ENCODE measurements around the gene NPAT. TPM values are rescaled to one million over a fixed set of nuclear protein-coding genes. Genes with fewer than 3 reads are reported as not detected.

The NPAT gene
- total RNA-seq (2016; rRNA removed; fragmentation: Illumina TruSeq; extraction: Trizol) (11.2 and 16.8 TPM in 2 replicates), polyA plus RNA-seq (2011; rRNA removed) (3.5 and 4.4 TPM in 2 replicates), polyA minus RNA-seq (2011; rRNA and poly(A)+ RNA removed; ENCODE audit: low replicate concordance) (10.1 and 20.2 TPM in 2 replicates), Bru-seq, nascent RNA (percentile 73 among the genes with signal in this experiment), BruChase-seq, experiment 1, labeled RNA remaining after a 6-hour chase (percentile 68 among the genes with signal in this experiment), BruChase-seq, experiment 2, labeled RNA remaining after a 2-hour chase (percentile 76 among the genes with signal in this experiment)
- total RNA-seq (2016; cell fraction: cytosol; rRNA removed; fragmentation: Illumina TruSeq; extraction: Trizol; ENCODE audit: low read depth), result 3.0 and 3.6 TPM in 2 replicates
- total RNA-seq (2016; cell fraction: insoluble cytoplasmic fraction; rRNA removed; fragmentation: Illumina TruSeq; extraction: Trizol), result 11.0 and 16.0 TPM in 2 replicates
- total RNA-seq (2016; cell fraction: membrane; rRNA removed; fragmentation: Illumina TruSeq; extraction: Trizol), result 5.2 and 6.0 TPM in 2 replicates
- total RNA-seq (2016; cell fraction: nucleus; rRNA removed; fragmentation: Illumina TruSeq; extraction: Trizol), result 14.8 and 18.0 TPM in 2 replicates
- polyA plus RNA-seq (2011; cell fraction: cytosol; rRNA removed), result 1.6 and 2.5 TPM in 2 replicates
- 4.4 and 4.5 TPM in 2 replicates for polyA plus RNA-seq (2011; cell fraction: nucleus; rRNA removed)
- polyA plus RNA-seq (2012), result 3.2 and 4.8 TPM in 2 replicates
- polyA plus RNA-seq (2016; cell fraction: cytosol; fragmentation: Illumina TruSeq; extraction: Trizol; ENCODE audit: low read depth), result 0.24 and 0.34 TPM in 2 replicates
- polyA plus RNA-seq (2016; cell fraction: insoluble cytoplasmic fraction; fragmentation: Illumina TruSeq; extraction: Trizol; ENCODE audit: low read depth), result 10.1 TPM in 2 replicates
- polyA plus RNA-seq (2016; cell fraction: membrane; fragmentation: Illumina TruSeq; extraction: Trizol; ENCODE audit: low read depth), result 0.60 and 0.72 TPM in 2 replicates
- 13.1 and 17.1 TPM in 2 replicates for polyA plus RNA-seq (2016; cell fraction: nucleus; fragmentation: Illumina TruSeq; extraction: Trizol; ENCODE audit: insufficient read depth, low read depth)
- 6.4 and 7.4 TPM in 2 replicates for polyA minus RNA-seq (2011; cell fraction: cytosol; rRNA and poly(A)+ RNA removed)
- 26.0 and 33.7 TPM in 2 replicates for polyA minus RNA-seq (2011; cell fraction: nucleus; rRNA and poly(A)+ RNA removed)
- long read RNA-seq, experiment 1, partial matches to known transcripts, result 2 of 3 reads
- long read RNA-seq, experiment 1, other reads (novel, unspliced or antisense), result 1 of 3 reads
- long read RNA-seq, experiment 2, partial matches to known transcripts, result 1 of 4 reads
- long read RNA-seq, experiment 2, other reads (novel, unspliced or antisense), result 3 of 4 reads

- Histone ChIP-seq H3K27me3 (ENCODE audit: control insufficient read depth in 1 of 2, insufficient read depth in 2 of 2, low read length in 2 of 2) (peaks cover 0 to 2% of the 10 kb centered on the region in 2 experiments; a peak in 1 of 5 replicates), H3K4me3 (replicated peaks in 1 of 3; ENCODE audit: insufficient read depth in 1 of 3, low read depth in 2 of 3, low read length in 3 of 3) (peak within 1 kb of the TSS; percentile 86 to 91 (median 88)), H3K4me1 (ENCODE audit: insufficient read depth, low read length) (peaks cover 50% of the 10 kb centered on the region), H3K79me2 (ENCODE audit: insufficient read depth, low read length) (peaks cover 84% of the 10 kb centered on the region), H3K27ac (ENCODE audit: extremely low read length, insufficient read depth, low read length) (peak within 1 kb of the TSS; percentile 96), H3K36me3 (replicated peaks in 1 of 2; ENCODE audit: control insufficient read depth in 1 of 2, insufficient read depth in 2 of 2, low read length in 2 of 2) (no peaks in the 10 kb centered on the region; a peak in 2 of 5 replicates), H3K9ac (ENCODE audit: insufficient read depth, low read depth, low read length) (peak within 1 kb of the TSS; percentile 93), H3K4me2 (ENCODE audit: low read depth, low read length) (peak within 1 kb of the TSS; percentile 89), H3K9me3 (ENCODE audit: low read length) (no peaks in the 10 kb centered on the region), H2AFZ (ENCODE audit: low read length) (peak within 1 kb of the TSS; percentile 60), H4K20me1 (ENCODE audit: insufficient read depth, low read length) (no peaks in the 10 kb centered on the region)
- no TSS peak for BruUV-seq (replicated peaks)
- WGBS (ENCODE audit: low lambda C conversion rate), result 1% methylated on average over 34 of the region's 70 CpGs
- ChIA-PET POLR2A (interaction anchor here (1.0 to 5.7 kb wide), 9 partner anchors 9 to 214 kb away, joined by 3 to 56 read pairs (median 4); partner anchors contain the start of gene CUL5), CTCF (ENCODE audit: low intra/inter-chr PET ratio, low total read pairs) (no interaction called here)
- in situ Hi-C loops (cut with HindIII; ENCODE audit: extremely low pct_ligation_motif_present, low pct_unique_long_range_greater_than_20kb) (no loop called here), intact Hi-C loops (cut with micrococcal nuclease; ENCODE audit: unreplicated experiment) (loop anchor here (1.0 to 5.0 kb wide), 3 partner anchors 11 to 425 kb away; partner anchors contain the start of gene ACAT1)
- DNase-seq (ENCODE audit: low spot score) (peak; percentile 97), FAIRE-seq (peak; percentile 96), ATAC-seq (peak; percentile 92)
- TF ChIP-seq, protein P1, sequence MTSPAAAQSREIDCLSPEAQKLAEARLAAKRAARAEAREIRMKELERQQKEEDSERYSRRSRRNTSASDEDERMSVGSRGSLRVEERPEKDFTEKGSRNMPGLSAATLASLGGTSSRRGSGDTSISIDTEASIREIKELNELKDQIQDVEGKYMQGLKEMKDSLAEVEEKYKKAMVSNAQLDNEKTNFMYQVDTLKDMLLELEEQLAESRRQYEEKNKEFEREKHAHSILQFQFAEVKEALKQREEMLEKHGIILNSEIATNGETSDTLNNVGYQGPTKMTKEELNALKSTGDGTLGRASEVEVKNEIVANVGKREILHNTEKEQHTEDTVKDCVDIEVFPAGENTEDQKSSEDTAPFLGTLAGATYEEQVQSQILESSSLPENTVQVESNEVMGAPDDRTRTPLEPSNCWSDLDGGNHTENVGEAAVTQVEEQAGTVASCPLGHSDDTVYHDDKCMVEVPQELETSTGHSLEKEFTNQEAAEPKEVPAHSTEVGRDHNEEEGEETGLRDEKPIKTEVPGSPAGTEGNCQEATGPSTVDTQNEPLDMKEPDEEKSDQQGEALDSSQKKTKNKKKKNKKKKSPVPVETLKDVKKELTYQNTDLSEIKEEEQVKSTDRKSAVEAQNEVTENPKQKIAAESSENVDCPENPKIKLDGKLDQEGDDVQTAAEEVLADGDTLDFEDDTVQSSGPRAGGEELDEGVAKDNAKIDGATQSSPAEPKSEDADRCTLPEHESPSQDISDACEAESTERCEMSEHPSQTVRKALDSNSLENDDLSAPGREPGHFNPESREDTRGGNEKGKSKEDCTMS (CRISPR knock-in tag; conservative IDR thresholded peaks at IDR 0.05), result no peak
- TF ChIP-seq, protein P2, sequence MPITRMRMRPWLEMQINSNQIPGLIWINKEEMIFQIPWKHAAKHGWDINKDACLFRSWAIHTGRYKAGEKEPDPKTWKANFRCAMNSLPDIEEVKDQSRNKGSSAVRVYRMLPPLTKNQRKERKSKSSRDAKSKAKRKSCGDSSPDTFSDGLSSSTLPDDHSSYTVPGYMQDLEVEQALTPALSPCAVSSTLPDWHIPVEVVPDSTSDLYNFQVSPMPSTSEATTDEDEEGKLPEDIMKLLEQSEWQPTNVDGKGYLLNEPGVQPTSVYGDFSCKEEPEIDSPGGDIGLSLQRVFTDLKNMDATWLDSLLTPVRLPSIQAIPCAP (CRISPR knock-in tag; IDR thresholded peaks at IDR 0.05; ENCODE audit: low read depth), result no peak
- no peak for TF ChIP-seq ARNT (IDR thresholded peaks at IDR 0.05)
- TF ChIP-seq ZNF180 (CRISPR knock-in tag; IDR thresholded peaks at IDR 0.05; ENCODE audit: borderline replicate concordance, low read depth), result no peak; the same call in 1 of the 2 replicates
- peak; percentile 12; the same call in 1 of the 2 replicates for TF ChIP-seq CHD2 (IDR thresholded peaks at IDR 0.05; ENCODE audit: low read depth, low read length)
- no peak for TF ChIP-seq TCF12 (IDR thresholded peaks at IDR 0.05)
- TF ChIP-seq TCF12 (CRISPR knock-in tag; IDR thresholded peaks at IDR 0.05), result 0 out of 2 replicates have a peak, but pooled peaks have one; percentile 16
- TF ChIP-seq HNF4G (IDR thresholded peaks at IDR 0.05; ENCODE audit: borderline replicate concordance, low read depth, low read length), result no peak
- TF ChIP-seq HNF4G (CRISPR knock-in tag; IDR thresholded peaks at IDR 0.05; ENCODE audit: borderline replicate concordance, low read depth), result no peak
- TF ChIP-seq, protein P3, sequence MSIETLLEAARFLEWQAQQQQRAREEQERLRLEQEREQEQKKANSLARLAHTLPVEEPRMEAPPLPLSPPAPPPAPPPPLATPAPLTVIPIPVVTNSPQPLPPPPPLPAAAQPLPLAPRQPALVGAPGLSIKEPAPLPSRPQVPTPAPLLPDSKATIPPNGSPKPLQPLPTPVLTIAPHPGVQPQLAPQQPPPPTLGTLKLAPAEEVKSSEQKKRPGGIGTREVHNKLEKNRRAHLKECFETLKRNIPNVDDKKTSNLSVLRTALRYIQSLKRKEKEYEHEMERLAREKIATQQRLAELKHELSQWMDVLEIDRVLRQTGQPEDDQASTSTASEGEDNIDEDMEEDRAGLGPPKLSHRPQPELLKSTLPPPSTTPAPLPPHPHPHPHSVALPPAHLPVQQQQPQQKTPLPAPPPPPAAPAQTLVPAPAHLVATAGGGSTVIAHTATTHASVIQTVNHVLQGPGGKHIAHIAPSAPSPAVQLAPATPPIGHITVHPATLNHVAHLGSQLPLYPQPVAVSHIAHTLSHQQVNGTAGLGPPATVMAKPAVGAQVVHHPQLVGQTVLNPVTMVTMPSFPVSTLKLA (IDR thresholded peaks at IDR 0.05), result peak; percentile 90
- TF ChIP-seq MBNL3 (CRISPR knock-in tag; conservative IDR thresholded peaks at IDR 0.05), result no peak
- TF ChIP-seq ZC3H4 (CRISPR knock-in tag; IDR thresholded peaks at IDR 0.05; ENCODE audit: borderline replicate concordance), result no peak
- no peak for TF ChIP-seq ATF7-NPFF (CRISPR knock-in tag; IDR thresholded peaks at IDR 0.05; ENCODE audit: low read depth)
Observed at GRCh38 chr11:108222574-108223347, at the start of gene NPAT, which contains the start of gene ATM. Gene NPAT, minus strand, starts transcription at chr11:108222638. Its CDS starts 102 bp downstream, at chr11:108222536. Gene ATM, plus strand, starts transcription at chr11:108223067. Its CDS starts 4,558 bp downstream, at chr11:108227625.

Measured in HepG2 (cell line).